ENCODE measurements around the gene AARSD1.

DNA sequence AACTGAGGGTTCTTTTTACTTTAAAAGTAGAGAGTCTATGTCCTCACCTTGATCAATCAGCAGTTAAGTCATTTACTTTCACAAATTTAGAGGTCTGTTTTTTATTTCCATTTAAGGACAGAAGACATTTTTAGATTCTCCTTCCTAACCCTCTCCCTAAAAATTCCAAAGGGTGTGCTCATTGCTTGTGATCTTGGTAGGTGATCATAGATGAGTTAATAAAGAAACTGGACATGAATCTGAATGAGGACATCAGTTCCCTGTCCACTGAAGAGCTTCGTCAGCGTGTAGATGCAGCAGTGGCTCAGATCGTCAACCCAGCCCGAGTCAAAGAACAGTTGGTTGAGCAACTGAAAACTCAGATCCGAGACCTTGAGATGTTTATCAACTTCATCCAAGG is 24.9 kb upstream of the AARSD1 start:
- TF ChIP-seq, protein P1, sequence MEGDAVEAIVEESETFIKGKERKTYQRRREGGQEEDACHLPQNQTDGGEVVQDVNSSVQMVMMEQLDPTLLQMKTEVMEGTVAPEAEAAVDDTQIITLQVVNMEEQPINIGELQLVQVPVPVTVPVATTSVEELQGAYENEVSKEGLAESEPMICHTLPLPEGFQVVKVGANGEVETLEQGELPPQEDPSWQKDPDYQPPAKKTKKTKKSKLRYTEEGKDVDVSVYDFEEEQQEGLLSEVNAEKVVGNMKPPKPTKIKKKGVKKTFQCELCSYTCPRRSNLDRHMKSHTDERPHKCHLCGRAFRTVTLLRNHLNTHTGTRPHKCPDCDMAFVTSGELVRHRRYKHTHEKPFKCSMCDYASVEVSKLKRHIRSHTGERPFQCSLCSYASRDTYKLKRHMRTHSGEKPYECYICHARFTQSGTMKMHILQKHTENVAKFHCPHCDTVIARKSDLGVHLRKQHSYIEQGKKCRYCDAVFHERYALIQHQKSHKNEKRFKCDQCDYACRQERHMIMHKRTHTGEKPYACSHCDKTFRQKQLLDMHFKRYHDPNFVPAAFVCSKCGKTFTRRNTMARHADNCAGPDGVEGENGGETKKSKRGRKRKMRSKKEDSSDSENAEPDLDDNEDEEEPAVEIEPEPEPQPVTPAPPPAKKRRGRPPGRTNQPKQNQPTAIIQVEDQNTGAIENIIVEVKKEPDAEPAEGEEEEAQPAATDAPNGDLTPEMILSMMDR (conservative IDR thresholded peaks at IDR 0.05): no peak
- TF ChIP-seq ZFX (IDR thresholded peaks at IDR 0.05): no peak

Measured in C4-2B (cell line).